Left lobe of liver (tissue), 2 donors: ENCODE measurements around the gene TRABD. TPM values are rescaled to one million over a fixed set of nuclear protein-coding genes. Genes with fewer than 3 reads are reported as not detected.
"Not testable (repeated sequence)": the region's sequence is repeated elsewhere in the genome, so short reads cannot be mapped to it uniquely, and the experiment has no call there.

Source experiments
- ATAC-seq: fragments of 200-7000 bp; cut with Tn5 transposase; one replicate; pipeline ENCODE4 v1.9.1; 2020; ENCODE audit warnings: mild to moderate bottlenecking, moderate library complexity
- DNase-seq: peaks from one replicate; pipeline ENCODE4 v3.0.0-alpha.2; 2020; ENCODE audit warnings: low spot score
- total RNA-seq: library from RNA; stranded (reverse); gene quantifications from one replicate; pipeline ENCODE4 v1.2.1, GENCODE V29; 2021
- donor health status: DM: no; HTN: no; CAD: no; lungs with moderate emphysema.
- donor health status: DM: no; HTN: yes; CAD: no.

Gene TRABD
- 25.9 TPM for total RNA-seq

GRCh38 chr22:50185375-50186087 lies at the start of gene TRABD:
TSS of gene TRABD (plus strand) at chr22:50185913. CDS start at chr22:50193061, 7,148 bp downstream.
- ATAC-seq (peak; percentile 81), DNase-seq (peak; percentile 89)

GRCh38 chr22:50136581-50137015 lies 49.1 kb upstream of the TRABD start:
- peak; percentile 40 for ATAC-seq
- no peak for DNase-seq

- not testable (repeated sequence) for DNase-seq
Observed at GRCh38 chr22:50137277-50137676, 48.4 kb upstream of the TRABD start.

GRCh38 chr22:50138041-50138440 lies 47.7 kb upstream of the TRABD start:
- ATAC-seq (no peak), DNase-seq (no peak)

More at GRCh38 chr22:50137277-50137676, 48.4 kb upstream of the TRABD start:
- ATAC-seq: not testable (repeated sequence)

GRCh38 chr22:50138988-50139387 lies 46.7 kb upstream of the TRABD start:
- DNase-seq (no peak), ATAC-seq (no peak)

GRCh38 chr22:50139843-50140415 lies 45.8 kb upstream of the TRABD start:
- ATAC-seq (no peak), DNase-seq (no peak)

GRCh38 chr22:50140615-50141014 lies 45.1 kb upstream of the TRABD start:
- ATAC-seq (peak; percentile 50), DNase-seq (no peak)

- DNase-seq (no peak), ATAC-seq (peak; percentile 29)
Observed at GRCh38 chr22:50141462-50141861, 44.3 kb upstream of the TRABD start.

- DNase-seq (no peak), ATAC-seq (no peak)
Observed at GRCh38 chr22:50141891-50142363, 43.8 kb upstream of the TRABD start.

GRCh38 chr22:50143096-50143495 lies 42.6 kb upstream of the TRABD start:
- ATAC-seq (no peak), DNase-seq (peak; percentile 27)

- DNase-seq: peak; percentile 33
- ATAC-seq: no peak
Observed at GRCh38 chr22:50144005-50144614, 41.6 kb upstream of the TRABD start.

- DNase-seq (peak; percentile 69), ATAC-seq (peak; percentile 52)
Observed at GRCh38 chr22:50145721-50146438, 39.8 kb upstream of the TRABD start.

GRCh38 chr22:50146439-50147238 lies 39.1 kb upstream of the TRABD start:
- DNase-seq (peak; percentile 92), ATAC-seq (peak; percentile 85)

GRCh38 chr22:50147258-50148165 lies 38.2 kb upstream of the TRABD start:
- ATAC-seq: not testable (repeated sequence)
- DNase-seq: peak; percentile 41

GRCh38 chr22:50148166-50148500 lies 37.6 kb upstream of the TRABD start:
- peak; percentile 47 for DNase-seq
- no peak for ATAC-seq

- peak; percentile 75 for DNase-seq
- ATAC-seq: peak; percentile 74
Observed at GRCh38 chr22:50148991-50149721, 36.6 kb upstream of the TRABD start.

GRCh38 chr22:50150161-50151129 lies 35.3 kb upstream of the TRABD start:
- no peak for DNase-seq
- ATAC-seq: no peak
